Amygdala (tissue), 56 donors: Measurements from ENCODE around the gene WNK1.
"Not testable (repeated sequence)": the region's sequence is repeated elsewhere in the genome, so short reads cannot be mapped to it uniquely, and the experiment has no call there.

Experiments
- DNase-seq, 56 donors: peaks; one replicate each; lab custom pipeline; 2025; lab: John Stamatoyannopoulos, UW

WNK1 gene

GRCh38 chr12:739349-739748 lies 13.0 kb upstream of the WNK1 start:
- no peak for DNase-seq

DNA sequence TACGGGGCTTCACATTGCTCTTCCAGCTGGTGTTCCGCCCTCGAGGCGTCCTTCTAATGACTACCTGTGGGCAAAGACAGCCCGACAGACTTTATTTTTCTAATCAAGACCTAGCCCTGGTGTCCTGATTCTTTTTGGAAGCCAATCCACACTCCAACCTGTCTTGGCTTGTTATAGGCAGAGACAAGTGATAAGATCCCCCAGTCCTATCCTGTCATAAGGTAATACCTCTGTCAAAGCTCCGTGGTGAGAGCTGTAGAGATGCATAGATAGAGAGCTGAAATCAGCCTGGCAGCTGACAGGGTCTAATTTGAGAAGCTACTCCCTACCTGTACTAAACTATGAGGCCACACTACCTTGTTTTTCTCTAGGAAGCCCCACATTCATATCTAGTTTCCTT lies 11.5 kb upstream of the WNK1 start:
- DNase-seq = no peak

GRCh38 chr12:749751-750270 lies 2.6 kb upstream of the WNK1 start:
- no peak for DNase-seq

- no peak for DNase-seq
Measured at GRCh38 chr12:750366-751191, 1.8 kb upstream of the WNK1 start.

DNA sequence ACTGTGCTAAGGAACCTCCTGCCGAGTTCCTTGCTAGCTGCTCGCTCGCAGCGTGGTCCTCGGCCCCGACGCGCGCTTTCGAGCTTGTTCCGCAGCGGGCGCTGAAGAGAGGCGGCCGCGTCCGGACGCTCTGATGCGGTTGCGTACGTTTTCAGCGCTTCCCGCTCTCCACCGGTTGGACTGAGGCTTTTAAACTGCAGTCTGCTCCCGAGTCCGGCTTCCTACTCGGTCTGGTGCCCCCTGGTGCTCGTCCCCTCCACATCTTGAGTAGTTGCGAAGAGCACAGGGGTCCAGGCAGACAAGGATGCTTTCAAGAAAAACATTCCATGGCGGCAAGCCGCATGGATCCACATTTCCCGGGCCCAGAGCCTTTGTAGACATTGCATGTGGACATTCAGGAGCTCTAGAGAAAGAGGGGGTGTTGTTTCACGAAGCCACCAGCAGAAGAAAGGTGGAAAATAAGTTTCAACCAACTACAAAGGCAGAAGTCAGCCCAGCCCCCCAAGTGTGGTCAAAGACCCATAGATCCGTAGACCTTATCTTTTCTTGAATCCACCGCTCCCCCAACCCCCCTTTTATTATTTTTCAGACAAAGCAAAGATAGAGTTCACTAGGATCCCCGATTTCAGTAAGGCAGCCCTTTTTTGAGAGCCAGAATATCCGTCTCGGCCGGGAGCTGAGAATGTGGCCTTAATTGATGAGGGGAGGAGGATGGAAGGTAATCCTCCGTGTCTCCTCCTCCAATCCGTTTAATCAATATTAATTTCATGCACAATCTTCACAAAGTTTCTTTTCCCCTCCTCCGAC lies 984 bp upstream of the WNK1 start:
- peak in 55 of 56 donors; percentile 37 to 95 (median 86) for DNase-seq

GRCh38 chr12:752695-753610 lies 574 bp downstream of the WNK1 start:
- DNase-seq = peak in 28 of 56 donors; percentile 17 to 87 (median 64)

GRCh38 chr12:753611-754472 lies 1.5 kb downstream of the WNK1 start:
- DNase-seq = peak in 24 of 56 donors; percentile 4 to 57 (median 32)

DNA sequence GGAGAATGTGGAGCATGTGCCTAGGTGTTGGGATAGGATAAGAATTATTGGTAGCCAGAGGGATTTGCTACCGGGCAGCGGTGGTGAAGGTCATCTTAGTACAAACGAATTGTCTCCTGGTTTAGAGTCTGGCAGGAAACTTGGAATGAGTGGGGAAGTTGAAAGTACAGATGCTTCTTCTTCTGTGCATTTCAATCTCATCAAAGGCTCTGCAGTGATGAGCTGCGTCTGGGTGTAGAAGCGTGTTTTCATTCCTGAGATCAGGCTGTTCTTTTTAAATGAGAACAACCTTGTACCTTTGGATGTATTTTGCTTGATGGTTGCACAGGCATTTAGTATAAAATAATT lies 2.1 kb downstream of the WNK1 start:
- peak in 3 of 56 donors; percentile 26 to 44 (median 34) for DNase-seq

GRCh38 chr12:754851-755562 lies 2.6 kb downstream of the WNK1 start:
- peak in 2 of 56 donors; percentile 3 to 44 for DNase-seq

DNA sequence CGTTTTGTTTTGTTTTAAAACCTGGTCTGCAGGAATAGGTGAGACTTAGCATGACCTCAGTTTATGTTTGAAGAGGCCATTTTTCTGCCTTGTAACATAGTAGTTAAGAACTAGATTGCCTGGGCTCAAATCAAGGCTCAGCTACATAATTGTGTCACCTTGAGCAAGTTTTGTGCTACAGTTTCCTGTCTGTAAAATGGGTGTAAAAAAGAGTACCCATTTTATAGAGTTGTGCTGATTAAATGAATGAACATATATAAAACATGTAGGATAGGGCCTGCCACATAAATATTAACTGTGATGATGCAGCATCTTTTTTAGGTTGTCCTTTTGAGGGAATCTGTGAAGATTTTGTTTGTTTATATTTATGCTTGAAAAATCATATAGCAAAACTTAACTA lies 7.2 kb downstream of the WNK1 start:
- DNase-seq = no peak

DNA sequence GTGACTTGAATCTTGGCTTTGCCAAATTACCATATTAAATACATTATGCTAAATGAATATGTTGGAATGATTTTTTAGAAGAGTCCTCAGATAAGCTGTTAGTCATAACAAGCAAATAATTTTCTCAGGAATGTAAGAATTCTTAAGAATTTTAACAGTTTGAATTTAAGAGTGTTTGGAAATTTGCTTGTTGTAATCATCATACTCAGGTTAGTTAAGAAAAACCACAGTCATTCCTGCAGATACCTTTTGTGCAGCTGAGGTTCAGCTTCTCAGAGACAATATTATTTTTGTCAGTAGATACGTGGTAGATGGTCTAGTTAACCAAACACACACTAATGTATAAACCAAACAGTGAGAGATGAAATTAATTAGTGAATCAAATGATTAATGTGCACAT lies 8.9 kb downstream of the WNK1 start:
- DNase-seq = no peak

GRCh38 chr12:765840-766239 lies 13.5 kb downstream of the WNK1 start:
- no peak for DNase-seq

DNA sequence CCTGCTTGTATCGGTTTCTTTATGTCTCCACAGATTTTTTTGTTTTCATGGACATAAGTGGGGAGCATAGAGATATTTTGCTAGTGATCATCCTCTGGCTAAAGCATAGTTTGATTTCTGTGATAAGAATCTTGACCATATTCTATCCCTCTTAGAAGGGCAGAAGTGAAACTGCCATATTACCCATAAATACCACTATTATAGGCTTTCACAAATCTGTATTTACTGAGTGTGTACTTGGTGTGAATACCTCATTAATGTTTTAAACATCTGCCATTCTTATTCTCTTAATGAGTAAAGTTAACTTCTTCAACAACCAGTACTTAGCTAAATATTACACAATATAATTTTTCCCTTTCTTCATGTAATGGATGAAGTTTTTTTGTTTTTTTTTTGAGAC lies 16.1 kb downstream of the WNK1 start:
- DNase-seq = no peak

DNA sequence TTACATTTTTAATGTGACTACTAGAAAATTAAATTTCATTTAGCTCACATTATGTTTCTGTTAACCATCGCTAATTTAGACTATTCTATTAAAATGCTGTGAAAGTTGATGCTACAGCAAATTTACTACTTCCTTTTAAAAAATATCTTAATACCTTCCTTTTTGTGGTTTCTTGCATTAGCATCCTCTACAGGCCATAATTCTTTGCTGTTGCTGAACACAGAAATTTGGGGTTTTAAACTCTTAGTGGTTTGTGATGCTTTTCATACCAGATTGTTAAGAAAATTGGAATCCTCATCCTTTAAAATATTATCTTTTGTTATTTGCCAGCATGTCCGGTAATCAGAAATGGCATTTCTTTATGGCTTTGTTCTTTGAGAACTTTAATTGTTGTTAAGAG lies 18.1 kb downstream of the WNK1 start:
- DNase-seq = no peak

- no peak for DNase-seq
Measured at GRCh38 chr12:772056-772697, 19.8 kb downstream of the WNK1 start.

DNA sequence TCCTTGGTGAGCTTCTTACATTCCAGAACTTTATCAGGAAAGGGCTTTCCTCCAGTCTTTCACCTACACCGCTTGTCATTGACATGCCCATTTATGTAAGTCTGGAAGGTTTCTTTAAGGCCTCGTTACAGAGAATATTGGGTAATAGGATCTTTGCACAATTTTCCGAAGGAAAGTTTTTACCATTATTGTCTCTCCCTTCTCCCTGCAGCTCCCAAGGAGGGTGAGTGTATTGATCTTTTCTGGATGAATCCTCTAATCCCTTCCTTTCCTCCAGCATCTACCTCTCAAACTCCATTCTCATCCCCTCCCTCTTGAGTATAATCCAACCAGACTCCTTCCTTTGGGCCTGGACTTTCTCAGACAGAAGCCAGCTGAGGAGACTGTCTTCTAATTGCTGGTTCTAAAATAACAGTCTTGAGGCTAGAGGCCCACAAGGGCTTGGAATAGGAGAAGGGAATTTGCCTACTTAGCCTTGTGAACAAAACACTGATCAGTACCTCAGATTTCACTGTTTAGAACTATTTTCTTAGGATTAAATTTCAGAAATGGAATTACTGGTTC lies 21.8 kb downstream of the WNK1 start:
- DNase-seq = no peak

- DNase-seq = not testable (repeated sequence)
Measured at GRCh38 chr12:775973-776771, 23.8 kb downstream of the WNK1 start.
